Activated CD8-positive, alpha-beta memory T cell treated with anti-CD3 and anti-CD28 coated beads for 4 hours (primary cell): ENCODE results near the gene IL17F.

Experiments
- DNase-seq, 2 donors: peaks; one replicate each; pipeline ENCODE4 v3.0.0-alpha.2; 2020; ENCODE audit warnings: low read depth in 2 of 2

Gene IL17F

DNA sequence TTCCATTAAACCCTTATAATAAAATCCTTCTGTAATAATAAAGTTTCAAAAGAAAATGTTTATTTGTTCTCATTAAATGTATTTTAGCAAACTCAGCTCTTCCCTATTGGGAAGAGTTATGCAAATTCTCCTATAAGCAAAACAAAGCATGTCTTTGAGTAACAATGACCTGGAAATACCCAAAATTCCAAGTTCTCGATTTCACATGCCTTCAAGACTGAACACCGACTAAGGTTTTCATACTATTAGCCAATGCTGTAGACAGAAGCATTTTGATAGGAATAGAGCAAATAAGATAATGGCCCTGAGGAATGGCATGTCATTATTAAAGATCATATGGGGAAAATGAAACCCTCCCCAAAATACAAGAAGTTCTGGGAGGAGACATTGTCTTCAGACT, 54.3 kb downstream of the IL17F start:
- no peak for DNase-seq

DNA sequence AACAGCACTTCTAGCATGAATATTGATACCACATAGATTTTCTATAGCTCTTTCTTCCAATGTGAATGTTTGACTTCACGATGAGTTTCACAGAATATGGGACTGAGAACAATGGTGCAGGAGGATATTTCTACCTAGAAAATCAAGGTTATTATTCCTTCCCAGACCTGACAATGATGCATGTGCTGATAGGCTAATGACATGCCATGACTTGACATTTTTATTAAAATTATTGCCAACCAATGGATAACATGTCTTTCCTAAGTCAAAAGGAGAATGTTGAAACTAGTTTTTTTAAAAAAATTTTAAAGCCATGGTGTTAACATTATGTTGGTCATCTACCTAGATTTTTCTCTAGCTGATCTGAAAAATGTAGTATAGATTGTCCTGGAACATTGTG, 57.2 kb downstream of the IL17F start:
- no peak for DNase-seq
